ES-I3 (cell line): ENCODE data around the gene SH3D19.
"Not testable (repeated sequence)": the region's sequence is repeated elsewhere in the genome, so short reads cannot be mapped to it uniquely, and the experiment has no call there.

Experiments
- H3K36me3 ChIP-seq: 2 replicates; pipeline ENCODE4 v1.6.1; 2013; ENCODE audit warnings: mild to moderate bottlenecking, low read length, control low read depth, moderate library complexity; ENCODE audit not compliant: insufficient read depth
- H3K4me1 ChIP-seq: 2 replicates; pipeline ENCODE4 v1.6.1; 2013; ENCODE audit warnings: mild to moderate bottlenecking, control low read depth, low read length; ENCODE audit not compliant: insufficient read depth
- H3K9ac ChIP-seq: 2 replicates; pipeline ENCODE4 v1.6.1; 2013; ENCODE audit warnings: low read depth, mild to moderate bottlenecking, low read length, moderate library complexity
- H3K9me3 ChIP-seq: 2 replicates; pipeline ENCODE4 v1.6.1; 2013; ENCODE audit warnings: mild to moderate bottlenecking, low read length, moderate library complexity; ENCODE audit not compliant: control insufficient read depth, insufficient read depth

Gene SH3D19

DNA sequence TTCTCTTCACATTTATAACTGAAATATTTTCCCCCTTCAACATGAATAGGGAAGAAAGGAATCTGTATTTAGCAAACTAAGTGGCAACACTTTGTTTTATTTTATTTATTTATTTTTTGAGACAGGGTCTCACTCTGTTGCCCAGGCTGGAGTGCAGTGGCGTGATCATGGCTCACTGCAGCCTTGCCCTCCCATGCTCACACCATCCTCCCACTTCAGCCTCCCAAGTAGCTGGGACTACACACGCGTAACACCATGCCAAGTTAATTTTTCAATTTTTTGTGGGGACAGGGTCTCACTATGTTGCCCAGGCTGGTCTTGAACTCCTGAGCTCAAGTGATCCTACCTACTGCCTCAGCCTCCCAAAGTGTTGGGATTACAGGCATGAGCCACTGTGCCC, 189.4 kb downstream of the SH3D19 start:
- not testable (repeated sequence) for H3K9me3 ChIP-seq, H3K4me1 ChIP-seq, H3K9ac ChIP-seq, H3K36me3 ChIP-seq

DNA sequence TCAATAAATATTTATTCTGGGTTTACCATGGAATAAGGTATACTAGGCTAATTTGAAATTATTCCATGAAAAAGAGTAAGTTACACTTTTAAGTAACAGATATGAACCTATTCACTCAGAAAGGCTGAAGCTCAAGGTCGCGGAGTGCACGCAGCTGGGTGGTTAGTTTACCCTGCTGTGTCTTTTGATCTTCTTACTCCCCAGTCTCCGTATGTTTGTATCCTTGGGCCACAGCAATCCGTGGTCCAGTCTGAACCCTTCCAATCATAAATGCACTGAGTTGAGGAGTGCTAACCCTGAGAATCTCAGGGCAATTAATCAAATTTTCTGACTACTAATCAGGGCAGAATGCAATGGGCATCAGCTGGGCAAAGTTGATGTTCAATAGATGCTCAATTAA, 192.1 kb downstream of the SH3D19 start:
- H3K4me1 ChIP-seq: no peaks in the 10 kb centered on the region
- peaks cover 15% of the 10 kb centered on the region for H3K36me3 ChIP-seq
- no peak overlapping the region for H3K9ac ChIP-seq
- H3K9me3 ChIP-seq: no peaks in the 10 kb centered on the region

DNA sequence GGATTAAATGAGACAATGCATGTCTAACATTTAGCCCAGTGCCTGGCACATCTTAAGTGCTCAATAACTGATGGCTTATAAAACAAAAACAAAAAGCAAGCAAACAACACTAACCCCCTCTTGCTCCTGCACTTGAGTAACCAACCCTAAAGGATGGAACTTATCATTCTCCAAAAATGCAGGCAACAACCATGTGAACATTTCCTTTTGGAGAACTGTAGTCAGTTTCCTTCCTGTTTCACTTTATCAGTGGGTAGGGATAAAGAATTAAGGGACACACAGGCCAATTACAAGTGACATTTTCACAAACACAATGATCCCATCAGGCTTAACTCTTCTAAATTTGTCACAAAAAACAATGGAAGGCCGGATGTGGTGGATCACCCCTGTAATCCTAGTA, 195.6 kb downstream of the SH3D19 start:
- no peak overlapping the region for H3K9ac ChIP-seq
- no peaks in the 10 kb centered on the region for H3K9me3 ChIP-seq
- peaks cover 15% of the 10 kb centered on the region for H3K36me3 ChIP-seq
- H3K4me1 ChIP-seq: no peaks in the 10 kb centered on the region

DNA sequence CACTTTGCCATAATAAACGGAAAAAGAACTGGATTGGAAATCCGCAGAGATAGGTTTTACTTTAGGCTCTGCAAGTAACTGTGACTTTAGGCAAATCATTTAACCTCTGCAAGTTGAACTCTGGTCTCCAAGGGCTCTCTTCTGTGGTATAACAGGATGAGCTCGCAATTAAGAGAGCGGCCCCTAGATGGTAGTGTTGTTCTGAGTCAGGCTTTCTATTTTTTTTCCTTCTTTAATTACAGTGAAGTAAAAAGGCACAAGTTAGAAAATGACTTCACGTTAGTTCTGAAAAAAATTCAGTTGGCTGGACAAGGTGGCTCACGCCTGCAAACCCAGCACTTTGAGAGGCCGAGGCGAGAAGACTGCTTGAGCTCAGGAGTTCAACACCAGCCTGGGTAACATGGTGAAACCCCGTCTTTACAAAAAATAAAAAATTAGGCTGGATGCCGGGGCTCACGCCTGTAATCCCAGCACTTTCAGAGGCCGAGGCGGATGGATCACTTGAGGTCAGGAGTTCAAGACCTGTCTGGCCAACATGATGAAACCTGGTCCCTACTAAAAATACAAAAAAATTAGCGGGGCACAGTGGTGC, 207.9 kb downstream of the SH3D19 start:
- H3K9ac ChIP-seq: no peak overlapping the region
- peaks cover 5% of the 10 kb centered on the region for H3K36me3 ChIP-seq
- no peaks in the 10 kb centered on the region for H3K9me3 ChIP-seq
- no peaks in the 10 kb centered on the region for H3K4me1 ChIP-seq

DNA sequence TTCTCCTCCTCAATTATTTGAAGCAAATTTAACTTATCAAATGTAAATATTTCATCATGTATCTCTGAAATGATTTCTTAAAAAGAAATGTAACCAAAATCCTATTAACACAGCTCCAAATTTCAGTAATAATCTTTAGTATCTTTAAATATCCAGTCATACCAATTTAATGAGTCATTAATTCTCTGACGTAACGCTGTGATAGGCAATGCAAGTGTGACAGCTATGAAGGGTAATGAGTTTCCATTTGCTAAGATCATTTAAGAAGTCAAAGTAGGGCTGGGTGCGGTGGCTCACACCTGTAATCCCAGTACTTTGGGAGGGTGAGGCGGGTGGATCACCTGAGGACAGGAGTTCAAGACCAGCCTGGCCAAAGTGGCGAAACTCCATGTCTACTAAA, 210.4 kb downstream of the SH3D19 start:
- no peaks in the 10 kb centered on the region for H3K4me1 ChIP-seq
- H3K36me3 ChIP-seq: peaks cover 10% of the 10 kb centered on the region; the same call in 1 of the 2 replicates
- no peaks in the 10 kb centered on the region for H3K9me3 ChIP-seq
- no peak overlapping the region for H3K9ac ChIP-seq

DNA sequence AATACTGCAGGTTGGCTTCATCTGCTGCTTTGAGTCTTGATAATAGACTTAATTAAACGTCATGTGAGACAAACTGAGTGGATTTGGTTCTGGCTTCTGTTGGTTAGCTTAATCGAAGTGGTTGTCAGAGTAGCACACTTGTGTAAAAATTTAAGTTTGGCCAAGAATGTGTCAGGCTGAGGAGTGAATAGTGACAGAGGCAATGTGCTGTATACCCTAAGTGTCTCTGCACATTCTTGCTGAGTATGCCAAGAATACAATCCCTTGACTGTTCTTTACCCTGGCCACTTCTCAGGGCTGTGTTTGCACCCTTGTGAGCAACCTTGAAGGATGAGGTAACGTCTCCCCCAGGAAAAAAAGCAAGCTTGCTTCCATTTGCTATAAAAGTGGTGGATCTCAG, 211.1 kb downstream of the SH3D19 start:
- Histone ChIP-seq H3K4me1 (no peaks in the 10 kb centered on the region), H3K9me3 (no peaks in the 10 kb centered on the region), H3K36me3 (peaks cover 12% of the 10 kb centered on the region; the same call in 1 of the 2 replicates), H3K9ac (no peak overlapping the region)

DNA sequence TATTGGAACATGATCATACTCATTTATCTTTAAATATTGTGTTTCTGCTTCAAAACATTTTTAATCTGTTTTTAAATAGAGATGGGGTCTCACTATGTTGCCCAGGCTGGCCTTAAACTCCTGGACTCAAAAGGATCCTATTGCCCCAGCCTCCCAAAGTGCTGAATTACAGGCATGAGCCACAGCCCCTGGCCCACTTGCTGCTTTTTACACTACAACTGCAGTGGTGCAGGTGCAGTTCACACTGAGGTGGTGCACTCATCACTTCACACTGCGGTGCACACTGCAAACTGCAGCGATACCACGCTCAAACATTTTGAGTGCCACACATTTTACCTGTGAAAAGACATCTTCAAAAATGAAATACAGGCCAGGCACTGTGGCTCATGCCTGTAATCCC, 215.2 kb downstream of the SH3D19 start:
- H3K9ac ChIP-seq: no peak overlapping the region
- no peaks in the 10 kb centered on the region for H3K9me3 ChIP-seq
- H3K4me1 ChIP-seq: no peaks in the 10 kb centered on the region
- peaks cover 24% of the 10 kb centered on the region; the same call in 1 of the 2 replicates for H3K36me3 ChIP-seq

DNA sequence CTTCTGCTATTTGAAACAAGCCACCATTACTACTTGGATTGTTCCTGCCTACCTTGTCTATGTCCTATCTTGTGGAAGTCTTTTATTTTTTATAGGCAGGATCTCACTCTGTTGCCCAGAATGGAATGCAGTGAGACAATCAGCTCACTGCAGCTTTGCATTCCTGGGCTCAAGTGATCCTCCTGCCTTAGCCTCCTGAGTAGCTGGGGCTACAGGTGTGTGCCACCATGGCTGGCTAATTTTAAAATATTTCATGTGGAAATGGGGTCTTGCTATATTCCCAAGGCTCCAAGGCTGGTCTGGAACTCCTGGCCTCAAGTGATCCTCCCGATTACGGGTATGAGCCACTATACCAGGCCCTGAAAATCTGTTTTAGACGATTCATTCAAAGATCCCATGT, 218.3 kb downstream of the SH3D19 start:
- no peak overlapping the region for H3K9ac ChIP-seq
- peaks cover 37% of the 10 kb centered on the region for H3K36me3 ChIP-seq
- no peaks in the 10 kb centered on the region for H3K4me1 ChIP-seq
- H3K9me3 ChIP-seq: no peaks in the 10 kb centered on the region

DNA sequence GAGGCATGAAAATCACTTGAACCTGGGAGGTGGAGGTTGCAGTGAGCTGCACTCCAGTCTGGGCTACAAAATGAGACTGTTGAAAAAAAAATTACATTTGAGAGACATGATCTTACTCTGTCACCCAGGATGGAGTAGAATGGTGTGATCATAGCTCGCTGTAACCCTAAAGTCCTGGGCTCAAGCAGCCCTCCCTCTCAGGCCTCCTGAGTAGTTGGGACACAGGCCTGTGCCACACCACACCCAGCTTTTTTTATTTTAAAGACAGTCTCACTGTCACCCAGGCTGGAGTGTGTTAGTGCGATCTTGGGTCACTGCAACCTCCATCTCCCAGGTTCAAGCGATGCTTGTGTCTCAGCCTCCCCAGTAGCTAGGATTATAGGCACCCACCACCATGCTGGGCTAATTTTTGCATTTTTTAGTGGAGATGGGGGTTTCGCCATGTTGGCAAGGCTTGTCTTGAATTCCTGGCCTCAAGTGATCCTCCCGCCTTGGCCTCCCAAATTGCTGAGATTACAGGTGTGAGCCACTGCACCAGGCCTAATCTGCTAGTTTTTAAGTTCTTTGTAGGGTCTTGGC, 219.9 kb downstream of the SH3D19 start:
- no peaks in the 10 kb centered on the region for H3K9me3 ChIP-seq
- no peaks in the 10 kb centered on the region for H3K4me1 ChIP-seq
- no peak overlapping the region for H3K9ac ChIP-seq
- peaks cover 46% of the 10 kb centered on the region for H3K36me3 ChIP-seq

DNA sequence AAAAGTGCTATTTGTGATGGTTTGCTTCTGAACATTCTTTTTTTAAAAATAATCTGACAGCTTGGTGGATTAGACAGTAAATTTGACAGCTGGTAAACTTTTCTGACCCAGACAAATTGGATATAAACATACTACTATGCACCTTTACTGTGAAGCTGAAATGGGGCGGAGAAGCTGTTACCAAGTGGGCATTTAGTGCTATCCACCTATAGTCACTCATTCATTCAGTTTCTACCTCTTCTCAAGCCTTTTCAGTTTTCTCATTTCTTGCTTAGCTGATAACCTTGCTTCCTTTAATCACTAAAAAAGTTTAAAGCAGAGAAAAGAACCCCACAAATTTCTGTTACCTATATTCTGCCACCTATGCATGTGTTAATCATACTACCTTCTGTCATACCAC, 220.8 kb downstream of the SH3D19 start:
- no peaks in the 10 kb centered on the region for H3K4me1 ChIP-seq
- no peaks in the 10 kb centered on the region for H3K9me3 ChIP-seq
- no peak overlapping the region for H3K9ac ChIP-seq
- peaks cover 44% of the 10 kb centered on the region for H3K36me3 ChIP-seq

DNA sequence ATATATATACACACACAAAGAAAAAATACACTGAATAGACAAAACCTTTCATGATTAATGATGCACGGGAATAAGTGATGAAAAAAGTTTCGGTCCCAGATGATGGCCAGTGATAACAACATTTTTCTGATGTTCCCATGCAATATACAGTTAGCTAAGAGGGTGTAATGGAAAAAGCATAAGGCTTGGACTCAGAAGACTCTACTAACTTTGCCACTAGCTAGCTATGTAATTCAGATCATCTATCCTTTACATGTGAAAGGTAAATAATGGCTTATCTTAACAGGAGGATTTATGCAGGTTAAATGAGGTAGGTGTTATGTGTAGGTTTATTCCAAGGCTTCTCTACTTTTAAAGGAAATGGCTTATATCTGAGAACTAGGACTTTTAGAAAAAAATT, 221.6 kb downstream of the SH3D19 start:
- H3K4me1 ChIP-seq: no peaks in the 10 kb centered on the region
- H3K9me3 ChIP-seq: no peaks in the 10 kb centered on the region
- no peak overlapping the region for H3K9ac ChIP-seq
- H3K36me3 ChIP-seq: peaks cover 44% of the 10 kb centered on the region

DNA sequence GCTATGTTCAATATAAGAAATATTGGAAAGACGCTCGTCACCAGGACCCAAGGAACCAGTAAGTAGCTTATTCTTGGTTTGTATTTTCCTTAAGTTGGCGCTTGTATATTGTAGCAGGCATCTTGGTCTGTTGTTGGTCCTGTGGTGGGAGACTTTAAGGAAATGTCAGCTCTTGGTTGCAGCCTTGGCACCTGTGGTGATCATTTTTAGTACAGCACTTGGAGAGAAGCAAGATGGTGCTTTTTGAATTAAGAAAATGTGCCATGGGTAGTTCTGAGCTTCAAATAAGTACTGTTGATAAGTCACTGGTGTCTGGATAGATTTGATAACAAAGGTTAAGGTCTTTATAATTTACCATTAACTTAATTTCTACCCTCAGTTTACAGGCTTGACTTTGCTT, 224.9 kb downstream of the SH3D19 start:
- peak overlapping the region; percentile 95 for H3K9ac ChIP-seq
- no peaks in the 10 kb centered on the region for H3K4me1 ChIP-seq
- H3K36me3 ChIP-seq: peaks cover 32% of the 10 kb centered on the region
- no peaks in the 10 kb centered on the region for H3K9me3 ChIP-seq

DNA sequence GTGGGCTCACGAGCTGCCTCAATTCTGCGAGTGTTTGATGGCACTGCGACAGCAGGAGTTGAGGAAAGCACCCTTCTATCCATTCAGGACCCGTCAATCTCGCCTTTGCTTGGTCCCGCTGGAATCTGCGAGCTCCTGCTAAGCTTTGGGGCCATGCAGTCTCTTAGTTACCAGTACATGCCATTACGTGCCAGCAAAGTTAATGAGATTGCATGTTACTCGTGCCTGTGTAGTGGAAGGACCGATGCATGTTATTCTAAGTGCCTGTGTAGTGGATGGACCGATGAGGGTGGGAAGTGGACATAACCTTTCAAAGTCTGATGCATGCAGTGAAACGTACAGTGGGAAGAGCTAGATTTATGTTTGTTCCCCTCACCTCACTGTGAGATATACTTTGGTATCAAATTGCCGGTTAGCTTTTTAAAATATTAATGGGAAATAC, 225.4 kb downstream of the SH3D19 start:
- Histone ChIP-seq H3K9me3 (no peaks in the 10 kb centered on the region), H3K4me1 (no peaks in the 10 kb centered on the region), H3K9ac (peak overlapping the region; percentile 95), H3K36me3 (peaks cover 32% of the 10 kb centered on the region)

DNA sequence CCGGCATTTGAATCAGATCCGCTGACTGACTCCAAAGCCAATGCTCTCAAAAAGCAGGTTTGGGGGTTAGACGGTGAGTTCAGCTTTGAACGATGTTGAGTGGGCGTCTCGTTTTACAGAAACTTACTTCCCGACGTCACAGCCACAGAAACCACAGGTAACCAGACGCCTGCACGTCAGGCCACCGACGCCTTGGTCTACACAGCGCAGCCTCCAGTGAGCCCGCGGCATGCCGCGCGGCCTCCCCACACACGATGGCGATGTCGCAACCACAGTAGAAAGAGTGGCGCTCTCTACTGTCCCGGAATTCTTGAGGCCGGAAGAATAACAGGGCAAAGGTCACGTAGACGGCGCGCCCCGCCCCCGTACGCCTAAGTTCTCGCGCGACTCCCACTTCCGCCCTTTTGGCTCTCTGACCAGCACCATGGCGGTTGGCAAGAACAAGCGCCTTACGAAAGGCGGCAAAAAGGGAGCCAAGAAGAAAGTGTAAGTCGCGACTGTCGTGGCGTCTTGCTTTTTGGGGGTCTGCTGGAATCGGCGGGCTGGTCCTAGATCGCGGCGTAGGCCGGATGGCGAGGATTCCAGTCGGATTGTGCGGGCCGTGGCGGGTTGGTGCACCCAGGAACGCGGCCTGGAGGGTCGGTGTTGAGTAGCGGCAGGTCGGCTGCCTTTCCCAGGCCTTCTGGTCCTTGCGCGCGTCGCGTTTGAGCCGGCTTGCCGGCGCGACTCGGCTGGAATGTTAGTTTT, 226.0 kb downstream of the SH3D19 start, which contains the start of gene RPS3A:
TSS of gene RPS3A (plus strand) at position 400 of the 747 bp plus-strand sequence. CDS start at position 425, 25 bp downstream.
- H3K4me1 ChIP-seq: no peaks in the 10 kb centered on the region
- H3K9me3 ChIP-seq: no peaks in the 10 kb centered on the region
- peaks cover 27% of the 10 kb centered on the region for H3K36me3 ChIP-seq
- H3K9ac ChIP-seq: peak within 1 kb of the TSS; percentile 95

DNA sequence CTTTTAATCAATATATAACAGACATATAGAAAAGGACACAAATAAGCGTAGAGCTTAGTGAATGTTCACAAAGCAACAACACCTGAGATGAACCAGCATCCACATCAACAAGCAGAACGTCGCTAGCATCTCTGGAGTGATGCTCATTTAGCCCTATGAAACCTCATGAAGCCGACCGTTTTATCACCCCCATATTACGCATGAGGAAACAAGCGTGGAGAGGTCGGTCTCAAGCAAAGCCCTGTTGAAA, 226.5 kb downstream of the SH3D19 start:
- peaks cover 27% of the 10 kb centered on the region for H3K36me3 ChIP-seq
- no peaks in the 10 kb centered on the region for H3K4me1 ChIP-seq
- H3K9me3 ChIP-seq: no peaks in the 10 kb centered on the region
- peak overlapping the region; percentile 61 for H3K9ac ChIP-seq
